GM21717 (cell line): ENCODE measurements around the gene PTPN3.

ENCODE experiments used
- ATAC-seq: cut with Tn5 transposase; IDR thresholded peaks from one replicate; pipeline ENCODE4 v1.9.1; 2021; ENCODE audit warnings: mild to moderate bottlenecking, moderate library complexity; ENCODE audit not compliant: unreplicated experiment

Gene PTPN3

DNA sequence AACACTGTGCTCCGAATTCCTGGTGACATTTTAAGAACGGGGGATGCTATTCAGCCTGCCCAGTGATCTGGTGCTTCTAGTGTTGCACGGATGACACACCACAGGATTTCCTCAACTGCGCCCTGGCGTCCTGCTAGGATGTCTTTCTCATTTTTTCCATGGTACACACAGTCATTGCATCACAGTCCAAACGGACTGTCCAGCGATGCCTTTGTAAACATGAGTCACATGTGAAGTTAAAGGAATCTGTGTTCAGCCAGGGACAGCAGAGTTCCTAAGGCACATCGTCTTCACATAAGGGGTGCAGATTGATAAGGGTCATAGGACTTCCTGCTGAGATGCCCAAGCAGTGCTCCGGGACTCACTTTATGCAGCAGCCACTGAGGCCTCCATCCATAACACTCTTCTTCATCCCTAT is 9.3 kb upstream of the PTPN3 start:
- ATAC-seq: no peak

GRCh38 chr9:109506097-109506712 is 8.1 kb upstream of the PTPN3 start:
- no peak for ATAC-seq

DNA sequence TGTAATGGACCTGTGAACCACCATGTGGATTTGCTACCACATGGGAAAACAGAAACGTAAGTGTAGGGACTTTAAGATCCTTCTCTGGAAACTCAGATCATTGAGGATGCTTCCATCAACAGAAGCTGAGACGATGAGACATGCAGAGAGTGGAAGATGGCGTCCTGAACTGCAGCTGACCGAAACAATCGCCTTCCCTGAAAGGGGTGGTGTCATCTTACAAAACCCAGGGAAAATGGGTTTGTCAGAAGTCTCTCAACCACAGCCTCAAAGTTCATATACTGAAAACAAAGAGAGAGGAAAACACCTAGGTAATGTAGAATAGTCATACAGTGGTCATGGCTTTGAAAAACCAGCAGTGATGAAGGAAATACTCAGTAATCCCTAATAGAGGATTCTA is 6.6 kb upstream of the PTPN3 start:
- ATAC-seq: no peak

GRCh38 chr9:109500421-109500974 is 2.4 kb upstream of the PTPN3 start:
- no peak for ATAC-seq

- ATAC-seq: no peak
Measured at GRCh38 chr9:109499631-109500410, 1.7 kb upstream of the PTPN3 start.

GRCh38 chr9:109499093-109499630 is 1.1 kb upstream of the PTPN3 start:
- ATAC-seq: no peak

DNA sequence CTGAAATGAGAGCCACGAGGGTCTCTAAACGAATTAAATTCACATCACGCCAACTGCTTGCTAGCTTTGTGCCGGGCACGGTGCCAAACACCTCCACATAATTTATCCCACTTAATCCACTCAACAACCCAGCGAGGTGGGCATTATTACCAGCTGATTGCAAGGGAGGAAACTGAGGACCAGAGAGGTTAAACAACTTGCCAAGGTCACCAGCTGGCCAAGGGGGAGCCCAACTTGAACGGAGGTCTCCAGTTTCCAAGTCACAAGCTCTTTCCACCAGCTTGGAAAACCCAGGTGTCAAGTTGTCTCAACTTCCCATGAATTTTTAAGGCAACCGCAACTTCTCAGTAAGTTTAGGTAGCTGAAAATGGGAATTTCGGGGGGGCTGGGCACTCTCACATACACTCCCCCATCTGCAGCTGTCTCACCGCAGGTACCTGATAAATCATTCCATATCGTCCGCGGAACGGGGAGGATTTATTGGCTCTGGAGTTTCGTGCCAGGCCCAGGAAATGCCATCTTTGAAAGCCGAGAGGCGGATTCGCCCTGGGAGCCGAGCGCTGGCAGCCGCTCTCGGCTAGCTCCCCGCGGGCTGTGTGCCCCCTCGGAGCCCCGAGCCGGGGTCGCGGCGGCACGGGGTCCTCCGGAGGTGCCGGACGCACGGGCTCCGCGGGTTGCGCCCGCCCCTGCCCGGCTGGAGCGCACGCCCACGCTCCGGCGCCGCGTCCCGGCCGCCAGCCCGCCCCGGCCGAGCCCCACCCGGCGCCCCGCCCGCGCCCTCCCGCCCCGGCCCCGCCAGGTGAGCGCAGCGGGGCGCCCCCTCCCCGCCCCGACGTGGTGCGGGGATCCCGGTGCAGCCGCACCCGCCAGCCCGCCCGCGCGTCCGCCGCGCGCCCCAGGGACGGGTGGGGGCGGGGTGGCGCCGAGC is 617 bp downstream of the PTPN3 start:
- ATAC-seq: no peak

DNA sequence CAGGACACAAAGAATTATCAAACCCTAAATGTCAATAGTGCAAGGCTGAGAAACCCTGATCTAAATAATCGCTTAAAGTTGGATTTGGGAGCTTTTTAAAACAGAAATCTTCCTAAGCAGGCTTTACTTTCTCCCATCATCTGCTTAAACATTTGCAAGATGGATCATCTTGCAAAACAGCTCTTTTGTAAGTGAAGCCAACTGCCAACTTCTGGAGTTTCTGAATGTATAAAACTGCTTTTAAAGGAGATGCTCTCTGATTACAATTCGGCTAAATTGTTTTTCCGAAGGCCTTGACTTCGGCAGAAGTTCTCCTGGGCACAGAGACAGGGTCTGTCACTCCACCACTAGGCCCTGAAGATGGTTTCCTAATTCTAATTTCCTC is 1.3 kb downstream of the PTPN3 start:
- ATAC-seq: no peak

GRCh38 chr9:109496218-109496617 is 1.9 kb downstream of the PTPN3 start:
- ATAC-seq: no peak

- no peak for ATAC-seq
Measured at GRCh38 chr9:109493648-109494047, 4.5 kb downstream of the PTPN3 start.

DNA sequence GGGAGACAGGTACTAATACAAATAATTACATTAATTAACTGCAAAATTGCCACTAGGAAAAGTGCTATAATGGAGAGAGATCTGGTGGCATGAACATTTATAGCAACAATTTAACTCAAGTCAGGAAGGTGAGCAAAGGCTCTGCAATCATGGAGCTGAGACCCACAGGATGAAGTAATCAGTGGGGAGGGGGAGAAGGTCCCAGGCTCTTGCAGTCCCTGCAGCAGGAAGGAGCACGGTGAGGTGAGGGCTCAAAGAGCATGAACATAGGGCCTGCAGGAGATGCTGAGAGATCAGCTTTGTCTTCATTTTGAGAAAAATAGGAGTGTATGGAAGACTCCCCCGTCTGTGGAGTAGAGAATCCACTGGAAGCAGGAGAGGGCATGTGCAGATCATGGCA is 6.5 kb downstream of the PTPN3 start:
- no peak for ATAC-seq

GRCh38 chr9:109488791-109489492 is 9.2 kb downstream of the PTPN3 start:
- no peak for ATAC-seq

DNA sequence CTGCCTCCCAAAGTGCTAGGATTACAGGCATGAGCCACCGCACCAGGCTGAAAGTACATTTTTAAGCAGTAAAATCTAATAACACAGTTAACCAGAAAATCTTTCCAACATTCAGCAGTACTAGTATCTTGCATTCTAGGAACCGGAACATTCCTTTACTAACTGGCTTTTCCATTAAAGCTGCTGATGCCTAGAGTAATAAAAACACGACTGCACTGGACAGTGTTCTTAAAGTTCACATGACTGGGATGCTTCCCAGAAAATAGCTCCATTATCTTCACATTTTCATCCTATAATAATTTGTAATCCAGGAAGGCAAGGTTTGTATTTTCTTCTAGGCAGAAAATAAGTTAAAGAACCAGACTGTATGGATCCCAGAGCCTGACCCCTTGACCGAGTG is 9.8 kb downstream of the PTPN3 start:
- ATAC-seq: no peak

- no peak for ATAC-seq
Measured at GRCh38 chr9:109487247-109487646, 10.9 kb downstream of the PTPN3 start.

- ATAC-seq: no peak
Measured at GRCh38 chr9:109483744-109484429, 14.2 kb downstream of the PTPN3 start.

GRCh38 chr9:109482391-109482916 is 15.7 kb downstream of the PTPN3 start:
- no peak for ATAC-seq

DNA sequence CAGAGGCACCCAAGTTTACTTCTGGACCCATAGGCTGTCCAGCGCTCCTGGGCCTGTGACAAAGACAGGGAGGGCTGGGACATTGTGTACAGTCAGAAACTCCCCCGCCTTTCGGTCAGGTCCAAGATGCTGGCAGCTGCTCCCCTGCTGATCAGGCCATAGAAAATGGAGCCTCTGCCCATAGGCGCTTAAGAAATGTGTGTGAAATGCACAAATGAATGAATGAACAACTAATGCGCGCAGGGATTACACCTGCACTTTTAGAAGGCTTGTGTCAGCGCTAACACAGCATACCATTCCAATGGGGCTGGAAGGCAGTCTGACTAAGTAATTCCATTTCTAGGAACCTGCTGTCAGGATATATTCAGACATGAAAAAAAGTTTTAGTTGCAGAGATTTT is 16.3 kb downstream of the PTPN3 start:
- no peak for ATAC-seq

- no peak for ATAC-seq
Measured at GRCh38 chr9:109479822-109480221, 18.3 kb downstream of the PTPN3 start.

GRCh38 chr9:109478665-109479380 is 19.3 kb downstream of the PTPN3 start:
- ATAC-seq: no peak
